NT2/D1 (cell line): ENCODE data around the gene PTPRQ.

Experiments used
- DNase-seq: peaks from one replicate; pipeline ENCODE4 v3.0.0-alpha.2; 2011; ENCODE audit warnings: low read depth, low spot score
- H3K27me3 ChIP-seq: 2 replicates; pipeline ENCODE4 v1.6.0; 2011; ENCODE audit warnings: mild to moderate bottlenecking; ENCODE audit not compliant: insufficient read length, insufficient read depth
- H3K36me3 ChIP-seq: 2 replicates; pipeline ENCODE4 v1.6.1; 2011; ENCODE audit warnings: mild to moderate bottlenecking, low read length, mixed read lengths; ENCODE audit not compliant: insufficient read depth, insufficient read length
- H3K4me1 ChIP-seq: 2 replicates; pipeline ENCODE4 v1.5.1; 2011; ENCODE audit not compliant: insufficient read depth, insufficient read length
- H3K4me3 ChIP-seq: 2 replicates; pipeline ENCODE4 v1.5.1; 2011; ENCODE audit warnings: low read depth; ENCODE audit not compliant: insufficient read length
- H3K9ac ChIP-seq: 2 replicates; pipeline ENCODE4 v1.6.0; 2011; ENCODE audit warnings: low read depth; ENCODE audit not compliant: insufficient read length
- H3K9me3 ChIP-seq: 2 replicates; pipeline ENCODE4 v1.5.1; 2011; ENCODE audit warnings: mild to moderate bottlenecking, low read length; ENCODE audit not compliant: insufficient read depth
- SUZ12 ChIP-seq: IDR thresholded peaks from 2 replicates; pipeline ENCODE4 v1.6.1; 2011; ENCODE audit not compliant: insufficient read length, insufficient read depth; ENCODE audit errors: extremely low read depth
- YY1 ChIP-seq: IDR thresholded peaks from 2 replicates; pipeline ENCODE4 v1.6.1; 2011; ENCODE audit not compliant: insufficient read length, insufficient read depth
- ZNF274 ChIP-seq: IDR thresholded peaks from 2 replicates; pipeline ENCODE4 v1.6.1; 2011; ENCODE audit warnings: mild to moderate bottlenecking, low read depth, low read length

Gene PTPRQ

DNA sequence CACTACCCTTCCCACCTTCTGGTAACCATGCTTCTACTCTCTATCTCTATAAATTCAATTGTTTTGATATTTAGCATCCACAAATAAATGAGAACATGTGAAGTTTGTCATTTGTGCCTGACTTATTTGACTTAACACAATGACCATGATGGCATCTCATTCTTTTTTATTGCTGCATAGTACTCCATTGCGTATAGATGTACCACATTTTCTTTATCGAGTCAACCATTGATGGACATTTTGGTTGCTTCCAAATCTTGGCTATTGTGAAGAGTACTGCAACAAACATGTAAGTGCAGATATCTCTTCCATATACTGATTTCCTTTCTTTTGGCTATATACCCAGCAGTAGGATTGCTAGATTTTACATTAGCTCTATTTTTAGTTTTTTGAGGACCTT is 73.6 kb downstream of the PTPRQ start:
- H3K9ac ChIP-seq: no peak overlapping the region
- H3K4me3 ChIP-seq: no peak overlapping the region
- no peaks in the 10 kb centered on the region for H3K27me3 ChIP-seq
- H3K4me1 ChIP-seq: no peaks in the 10 kb centered on the region
- peaks cover 6% of the 10 kb centered on the region; the same call in 1 of the 2 replicates for H3K9me3 ChIP-seq
- no peaks in the 10 kb centered on the region for H3K36me3 ChIP-seq
- TF ChIP-seq SUZ12: no peak
- no peak for TF ChIP-seq ZNF274
- TF ChIP-seq YY1: no peak
- no peak for DNase-seq

- DNase-seq: no peak
- TF ChIP-seq ZNF274 (no peak), YY1 (no peak), SUZ12 (no peak)
- H3K27me3 ChIP-seq: no peaks in the 10 kb centered on the region
- H3K9me3 ChIP-seq: no peaks in the 10 kb centered on the region
- H3K4me3 ChIP-seq: no peak overlapping the region
- H3K9ac ChIP-seq: no peak overlapping the region
- no peaks in the 10 kb centered on the region for H3K36me3 ChIP-seq
- H3K4me1 ChIP-seq: no peaks in the 10 kb centered on the region
Measured at GRCh38 chr12:80531646-80532045, 87.6 kb downstream of the PTPRQ start.

DNA sequence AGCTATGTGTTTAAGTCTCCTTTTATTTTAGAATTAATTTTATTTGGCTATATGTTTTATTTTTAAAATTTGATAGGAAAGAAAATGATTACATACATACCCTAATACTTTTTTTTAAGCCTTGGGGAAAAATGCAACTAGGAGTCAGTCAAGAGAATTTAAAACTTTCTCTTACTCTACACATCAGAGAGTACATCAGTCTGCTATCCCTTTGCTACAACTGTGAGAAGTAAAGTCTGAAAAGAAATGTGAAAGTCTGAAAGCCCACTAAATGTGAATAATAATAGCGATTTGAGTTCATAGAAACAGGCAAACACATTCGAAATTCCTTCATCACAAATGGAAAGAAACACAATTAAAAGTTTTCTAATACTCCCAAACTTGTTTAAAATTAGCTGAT is 95.0 kb downstream of the PTPRQ start:
- TF ChIP-seq SUZ12 (no peak), YY1 (no peak), ZNF274 (no peak)
- no peaks in the 10 kb centered on the region for H3K9me3 ChIP-seq

GRCh38 chr12:80549298-80549697 is 105.3 kb downstream of the PTPRQ start:
- no peaks in the 10 kb centered on the region for H3K27me3 ChIP-seq
- H3K36me3 ChIP-seq: no peaks in the 10 kb centered on the region
- TF ChIP-seq SUZ12 (no peak), YY1 (no peak), ZNF274 (no peak)
- DNase-seq: no peak
- no peak overlapping the region for H3K9ac ChIP-seq
- no peaks in the 10 kb centered on the region for H3K9me3 ChIP-seq
- H3K4me3 ChIP-seq: no peak overlapping the region
- no peaks in the 10 kb centered on the region for H3K4me1 ChIP-seq

More for the DNA sequence above, 95.0 kb downstream of the PTPRQ start:
- no peaks in the 10 kb centered on the region for H3K36me3 ChIP-seq
- no peak overlapping the region for H3K4me3 ChIP-seq
- no peaks in the 10 kb centered on the region for H3K27me3 ChIP-seq
- DNase-seq: peak; percentile 8
- H3K4me1 ChIP-seq: no peaks in the 10 kb centered on the region
- H3K9ac ChIP-seq: no peak overlapping the region

GRCh38 chr12:80551897-80552296 is 107.9 kb downstream of the PTPRQ start:
- DNase-seq: no peak
- no peaks in the 10 kb centered on the region for H3K27me3 ChIP-seq
- TF ChIP-seq ZNF274: no peak
- TF ChIP-seq SUZ12: no peak
- TF ChIP-seq YY1: no peak
- H3K9me3 ChIP-seq: no peaks in the 10 kb centered on the region
- H3K4me3 ChIP-seq: no peak overlapping the region
- H3K4me1 ChIP-seq: no peaks in the 10 kb centered on the region
- no peaks in the 10 kb centered on the region for H3K36me3 ChIP-seq
- H3K9ac ChIP-seq: no peak overlapping the region

- TF ChIP-seq YY1 (no peak), SUZ12 (no peak), ZNF274 (no peak)
- no peak overlapping the region for H3K4me3 ChIP-seq
- DNase-seq: no peak
Measured at GRCh38 chr12:80553316-80553715, 109.3 kb downstream of the PTPRQ start.

DNA sequence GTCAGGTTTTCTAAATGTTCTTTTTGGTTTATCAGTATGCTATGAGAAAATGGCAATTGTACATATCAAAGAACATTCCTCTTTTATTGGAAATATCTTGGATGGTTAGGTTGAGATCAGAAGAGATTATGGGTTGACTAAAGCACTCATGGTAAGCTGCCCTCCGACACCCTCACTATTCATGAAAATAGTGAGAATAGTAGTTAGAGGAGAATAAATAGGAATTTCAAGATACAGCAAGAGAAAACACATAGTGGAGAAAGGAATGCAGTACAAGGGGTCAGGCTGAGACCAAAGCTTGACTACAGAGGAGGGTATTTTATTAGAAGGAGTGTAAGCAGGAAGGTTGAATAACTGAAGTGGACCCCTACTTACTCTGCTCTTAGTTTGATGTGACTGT is 112.5 kb downstream of the PTPRQ start:
- Histone ChIP-seq H3K27me3 (no peaks in the 10 kb centered on the region), H3K9ac (no peak overlapping the region), H3K9me3 (no peaks in the 10 kb centered on the region), H3K36me3 (no peaks in the 10 kb centered on the region), H3K4me3 (no peak overlapping the region), H3K4me1 (no peaks in the 10 kb centered on the region)
- TF ChIP-seq YY1: no peak
- no peak for DNase-seq

More at GRCh38 chr12:80553316-80553715, 109.3 kb downstream of the PTPRQ start:
- no peak overlapping the region for H3K9ac ChIP-seq
- H3K36me3 ChIP-seq: no peaks in the 10 kb centered on the region
- H3K27me3 ChIP-seq: no peaks in the 10 kb centered on the region
- H3K9me3 ChIP-seq: no peaks in the 10 kb centered on the region
- no peaks in the 10 kb centered on the region for H3K4me1 ChIP-seq

DNA sequence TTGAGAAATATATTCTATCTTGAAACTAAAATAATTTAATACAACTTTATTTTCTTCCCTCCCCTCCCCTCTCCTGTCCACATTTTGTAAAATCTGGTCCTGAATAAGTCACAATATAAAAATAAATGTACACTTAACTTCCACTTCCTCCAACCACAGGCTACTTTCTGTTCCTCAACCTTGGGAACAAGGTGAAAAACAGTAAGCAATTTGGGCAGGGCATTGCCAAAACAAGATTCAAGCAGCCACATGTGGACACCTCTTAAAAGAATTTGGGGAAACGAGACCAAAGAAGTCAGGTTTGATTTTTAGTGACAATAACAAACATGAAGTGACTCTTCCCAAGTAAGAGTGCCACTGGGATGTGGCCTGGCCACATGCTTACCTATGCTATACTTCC is 115.7 kb downstream of the PTPRQ start:
- no peaks in the 10 kb centered on the region for H3K4me1 ChIP-seq
- no peak for DNase-seq
- H3K36me3 ChIP-seq: no peaks in the 10 kb centered on the region
- no peaks in the 10 kb centered on the region for H3K9me3 ChIP-seq
- TF ChIP-seq ZNF274 (no peak), SUZ12 (no peak), YY1 (no peak)
- H3K4me3 ChIP-seq: no peak overlapping the region
- H3K27me3 ChIP-seq: no peaks in the 10 kb centered on the region
- H3K9ac ChIP-seq: no peak overlapping the region
